WTC11 (cell line): ENCODE measurements around the gene SLC36A2. TPM values are rescaled to one million over a fixed set of nuclear protein-coding genes. Genes with fewer than 3 reads are reported as not detected.

Experiments
- ATAC-seq: fragments of 200-7000 bp; cut with Tn5 transposase; 2 replicates; pipeline ENCODE4 v1.10.0; 2021; ENCODE audit warnings: mild to moderate bottlenecking, moderate library complexity
- CTCF ChIA-PET: fragments of 300-600 bp; sonication (Branson Sonifier 250); formaldehyde crosslinking; loops from one replicate; lab custom pipeline; 2021; ENCODE audit warnings: antibody characterized with exemption; lab: Charles Lee
- POLR2A ChIA-PET: fragments of 350-600 bp; sonication (Branson Sonifier 250); formaldehyde crosslinking; loops from one replicate; lab custom pipeline; 2021; ENCODE audit warnings: antibody characterized with exemption; lab: Charles Lee
- DNase-seq: peaks from one replicate; pipeline ENCODE4 v3.0.0; 2021; ENCODE audit warnings: low spot score
- H3K27ac Mint-ChIP-seq: 2 replicates; pipeline ENCODE4 v1.8.0; 2021; ENCODE audit warnings: mixed read lengths
- H3K27me3 Mint-ChIP-seq: 2 replicates; pipeline ENCODE4 v1.8.0; 2021; ENCODE audit warnings: low read depth, mild to moderate bottlenecking, moderate library complexity, mixed read lengths
- H3K36me3 Mint-ChIP-seq: 2 replicates; pipeline ENCODE4 v1.8.0; 2021; ENCODE audit warnings: mixed read lengths
- H3K4me1 Mint-ChIP-seq: 2 replicates; pipeline ENCODE4 v1.8.0; 2022; ENCODE audit warnings: mixed read lengths
- H3K4me3 Mint-ChIP-seq: 2 replicates; pipeline ENCODE4 v1.8.0; 2021; ENCODE audit warnings: mild to moderate bottlenecking, moderate library complexity, mixed read lengths
- H3K9me3 Mint-ChIP-seq: 2 replicates; pipeline ENCODE4 v1.8.0; 2021; ENCODE audit warnings: mixed read lengths
- CREB1 ChIP-seq: sonication (generic); formaldehyde crosslinking; IDR thresholded peaks from 2 replicates; pipeline ENCODE4 v1.8.0; 2023; ENCODE audit warnings: mild to moderate bottlenecking, missing genetic modification reagents
- ELF4 ChIP-seq: sonication (generic); formaldehyde crosslinking; IDR thresholded peaks from 2 replicates; pipeline ENCODE4 v1.8.1; 2022; ENCODE audit warnings: low read depth, mild to moderate bottlenecking, moderate library complexity, missing genetic modification reagents
- ERG ChIP-seq: fragments of 250-450 bp; sonication (Bioruptor Pico); IDR thresholded peaks from 2 replicates; pipeline ENCODE4 v1.8.0; 2021; ENCODE audit warnings: mild to moderate bottlenecking
- ETV6 ChIP-seq: sonication (generic); formaldehyde crosslinking; IDR thresholded peaks from 2 replicates; pipeline ENCODE4 v1.8.1; 2022; ENCODE audit warnings: mild to moderate bottlenecking, missing genetic modification reagents
- FOXP1 ChIP-seq: sonication (generic); formaldehyde crosslinking; IDR thresholded peaks from 2 replicates; pipeline ENCODE4 v1.8.0; 2022; ENCODE audit warnings: missing genetic modification reagents, mild to moderate bottlenecking, moderate library complexity, borderline replicate concordance
- FOXP4 ChIP-seq: sonication (generic); formaldehyde crosslinking; IDR thresholded peaks from 2 replicates; pipeline ENCODE4 v1.8.0; 2022; ENCODE audit warnings: mild to moderate bottlenecking, missing genetic modification reagents
- GRHL2 ChIP-seq: fragments of 250-450 bp; sonication (Bioruptor Pico); IDR thresholded peaks from 2 replicates; pipeline ENCODE4 v1.8.0; 2022; ENCODE audit warnings: mild to moderate bottlenecking, moderate library complexity; ENCODE audit not compliant: insufficient replicate concordance, severe bottlenecking
- JAZF1 ChIP-seq: fragments of 250-450 bp; sonication (Bioruptor Pico); IDR thresholded peaks from 2 replicates; pipeline ENCODE4 v1.9.0; 2021; ENCODE audit warnings: moderate library complexity, mild to moderate bottlenecking, inconsistent platforms
- JUN ChIP-seq: sonication (generic); formaldehyde crosslinking; IDR thresholded peaks from 2 replicates; pipeline ENCODE4 v1.8.0; 2023; ENCODE audit warnings: mild to moderate bottlenecking, missing genetic modification reagents
- NFATC4 ChIP-seq: fragments of 250-450 bp; sonication (Bioruptor Pico); IDR thresholded peaks from 2 replicates; pipeline ENCODE4 v1.9.0; 2021; ENCODE audit warnings: mild to moderate bottlenecking
- NFE2L1 ChIP-seq: sonication (generic); formaldehyde crosslinking; IDR thresholded peaks from 2 replicates; pipeline ENCODE4 v1.8.1; 2023; ENCODE audit warnings: missing genetic modification reagents
- RORB ChIP-seq: fragments of 250-450 bp; sonication (Bioruptor Pico); IDR thresholded peaks from 2 replicates; pipeline ENCODE4 v1.9.0; 2021; ENCODE audit warnings: mild to moderate bottlenecking
- STAT6 ChIP-seq: sonication (generic); formaldehyde crosslinking; conservative IDR thresholded peaks from 2 replicates; pipeline ENCODE4 v1.8.1; 2023; ENCODE audit warnings: mild to moderate bottlenecking, low read depth, missing genetic modification reagents, moderate library complexity
- TP53 ChIP-seq: sonication (generic); formaldehyde crosslinking; IDR thresholded peaks from 2 replicates; pipeline ENCODE4 v1.8.1; 2023; ENCODE audit warnings: mild to moderate bottlenecking, missing genetic modification reagents
- ZBTB21 ChIP-seq: sonication (generic); formaldehyde crosslinking; IDR thresholded peaks from 2 replicates; pipeline ENCODE4 v1.8.1; 2023; ENCODE audit warnings: mild to moderate bottlenecking, missing genetic modification reagents, borderline replicate concordance
- ZNF121 ChIP-seq: sonication (generic); formaldehyde crosslinking; IDR thresholded peaks from 2 replicates; pipeline ENCODE4 v1.8.0; 2023; ENCODE audit warnings: missing genetic modification reagents
- ZNF423 ChIP-seq: fragments of 250-450 bp; sonication (Bioruptor Pico); IDR thresholded peaks from 2 replicates; pipeline ENCODE4 v2.1.2; 2022; ENCODE audit warnings: mild to moderate bottlenecking, moderate library complexity
- ZNF425 ChIP-seq: fragments of 250-450 bp; sonication (Bioruptor Pico); conservative IDR thresholded peaks from 2 replicates; pipeline ENCODE4 v1.9.0; 2021; ENCODE audit warnings: mild to moderate bottlenecking
- ZNF512 ChIP-seq: sonication (generic); formaldehyde crosslinking; IDR thresholded peaks from 2 replicates; pipeline ENCODE4 v1.8.1; 2022; ENCODE audit warnings: missing genetic modification reagents, borderline replicate concordance
- ZNF671 ChIP-seq: fragments of 250-450 bp; sonication (Bioruptor Pico); IDR thresholded peaks from 2 replicates; pipeline ENCODE4 v1.8.0; 2021; ENCODE audit warnings: mild to moderate bottlenecking
- ZSCAN18 ChIP-seq: fragments of 250-450 bp; sonication (Bioruptor Pico); IDR thresholded peaks from 2 replicates; pipeline ENCODE4 v2.1.2; 2022; ENCODE audit warnings: mild to moderate bottlenecking, moderate library complexity
- total RNA-seq: library from RNA; stranded (reverse); gene quantifications from 3 replicates; pipeline ENCODE4 v1.2.3, GENCODE V29; 2021
- TF ChIP-seq, protein P1 (sequence below): sonication (generic); formaldehyde crosslinking; IDR thresholded peaks from 2 replicates; pipeline ENCODE4 v1.8.0; 2022; ENCODE audit warnings: mild to moderate bottlenecking, missing genetic modification reagents
- TF ChIP-seq, protein P2 (sequence below): sonication (generic); formaldehyde crosslinking; IDR thresholded peaks from 2 replicates; pipeline ENCODE4 v1.8.1; 2022; ENCODE audit warnings: low read depth, mild to moderate bottlenecking, moderate library complexity, missing genetic modification reagents, borderline replicate concordance

The SLC36A2 gene
- total RNA-seq, 1 experiment from 2014 or later: not detected

- TF ChIP-seq FOXP4 (CRISPR knock-in tag) (no peak), ZNF671 (no peak), ELF4 (CRISPR knock-in tag) (no peak), NFATC4 (CRISPR knock-in tag) (no peak), CREB1 (CRISPR knock-in tag) (no peak), ZNF121 (CRISPR knock-in tag) (no peak), ZBTB21 (CRISPR knock-in tag) (no peak), ZNF512 (CRISPR knock-in tag) (no peak), GRHL2 (CRISPR knock-in tag) (no peak), STAT6 (CRISPR knock-in tag) (no peak), ZNF425 (CRISPR knock-in tag) (no peak), RORB (CRISPR knock-in tag) (no peak), ZSCAN18 (CRISPR knock-in tag) (no peak), JAZF1 (no peak)
- TF ChIP-seq, protein P1, sequence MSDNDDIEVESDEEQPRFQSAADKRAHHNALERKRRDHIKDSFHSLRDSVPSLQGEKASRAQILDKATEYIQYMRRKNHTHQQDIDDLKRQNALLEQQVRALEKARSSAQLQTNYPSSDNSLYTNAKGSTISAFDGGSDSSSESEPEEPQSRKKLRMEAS (CRISPR knock-in tag): no peak
- ChIA-PET POLR2A (interaction anchor here (0.6 kb wide), 1 partner anchor 579 kb away, joined by 3 read pairs; no protein-coding TSS in a partner anchor), CTCF (no interaction called here)
- Mint-ChIP-seq H3K9me3 (no peaks in the 10 kb centered on the region), H3K27ac (no peak overlapping the region), H3K4me1 (no peaks in the 10 kb centered on the region), H3K4me3 (no peak overlapping the region), H3K27me3 (no peaks in the 10 kb centered on the region), H3K36me3 (no peaks in the 10 kb centered on the region)
- no peak for DNase-seq
- no peak for ATAC-seq
These were observed 68.5 kb downstream of the SLC36A2 start for GRCh38 chr5:151278845-151279244.

GRCh38 chr5:151275803-151276202, 71.6 kb downstream of the SLC36A2 start:
- POLR2A ChIA-PET: no interaction called here
- no peak overlapping the region for H3K27ac Mint-ChIP-seq
- DNase-seq (no peak), ATAC-seq (no peak)
- H3K36me3 Mint-ChIP-seq: no peaks in the 10 kb centered on the region
- no peak overlapping the region for H3K4me3 Mint-ChIP-seq
- CTCF ChIA-PET: interaction anchor here (1.0 kb wide), 1 partner anchor 37 kb away, joined by 3 read pairs; no protein-coding TSS in a partner anchor
- H3K4me1 Mint-ChIP-seq: no peaks in the 10 kb centered on the region
- H3K27me3 Mint-ChIP-seq: no peaks in the 10 kb centered on the region
- no peaks in the 10 kb centered on the region for H3K9me3 Mint-ChIP-seq
- no peak for TF ChIP-seq JUN (CRISPR knock-in tag)
- no peak for TF ChIP-seq ELF4 (CRISPR knock-in tag)
- no peak for TF ChIP-seq FOXP1 (CRISPR knock-in tag)
- TF ChIP-seq GRHL2 (CRISPR knock-in tag): no peak
- no peak for TF ChIP-seq ERG (CRISPR knock-in tag)
- TF ChIP-seq NFE2L1: no peak
- no peak for TF ChIP-seq ZNF423 (CRISPR knock-in tag)
- TF ChIP-seq ETV6: no peak
- TF ChIP-seq, protein P1 (CRISPR knock-in tag): no peak
- no peak for TF ChIP-seq JAZF1
- TF ChIP-seq, protein P2, sequence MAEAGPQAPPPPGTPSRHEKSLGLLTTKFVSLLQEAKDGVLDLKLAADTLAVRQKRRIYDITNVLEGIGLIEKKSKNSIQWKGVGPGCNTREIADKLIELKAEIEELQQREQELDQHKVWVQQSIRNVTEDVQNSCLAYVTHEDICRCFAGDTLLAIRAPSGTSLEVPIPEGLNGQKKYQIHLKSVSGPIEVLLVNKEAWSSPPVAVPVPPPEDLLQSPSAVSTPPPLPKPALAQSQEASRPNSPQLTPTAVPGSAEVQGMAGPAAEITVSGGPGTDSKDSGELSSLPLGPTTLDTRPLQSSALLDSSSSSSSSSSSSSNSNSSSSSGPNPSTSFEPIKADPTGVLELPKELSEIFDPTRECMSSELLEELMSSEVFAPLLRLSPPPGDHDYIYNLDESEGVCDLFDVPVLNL (CRISPR knock-in tag): no peak
- no peak for TF ChIP-seq TP53 (CRISPR knock-in tag)
